Lower leg skin (tissue), 4 donors: ENCODE results near the gene THOC1. TPM values are rescaled to one million over a fixed set of nuclear protein-coding genes. Genes with fewer than 3 reads are reported as not detected.

Source experiments
- DNase-seq, 2 donors: peaks; one replicate each; pipeline ENCODE4 v3.0.0-alpha.2; 2019; ENCODE audit warnings: low spot score in 2 of 2
- H3K4me3 ChIP-seq: fragments of 200-600 bp; sonication (generic); 2 replicates; pipeline ENCODE4 v1.5.1; 2017; ENCODE audit warnings: mild to moderate bottlenecking, low read depth; ENCODE audit not compliant: poor library complexity, severe bottlenecking
- CTCF ChIP-seq, 3 donors: fragments of 450-650 bp; IDR thresholded peaks; one replicate each; pipeline ENCODE4 v1.5.1; 2016; ENCODE audit warnings: antibody characterized with exemption in 3 of 3, mild to moderate bottlenecking in 3 of 3, moderate library complexity in 2 of 3
- POLR2A ChIP-seq, 2 donors: fragments of 450-650 bp; IDR thresholded peaks; one replicate each; pipeline ENCODE4 v1.6.1; 2016 to 2017; ENCODE audit warnings: antibody characterized with exemption in 2 of 2, mild to moderate bottlenecking in 1 of 2, moderate library complexity in 1 of 2
- WGBS, 2 donors: methylation state at CpG; one replicate each; pipeline ENCODE4 v1.1.5; 2018; 5-methylcytosine and 5-hydroxymethylcytosine counted together
- intact Hi-C: fragments of 100-400 bp; cut with DNase I; formaldehyde crosslinking; loops from one replicate; pipeline ENCODE4 v1.15.0; 2023; ENCODE audit warnings: low total_unique reads
- total RNA-seq, 4 donors: library from RNA; depleted of rRNA; stranded (reverse); fragments of >200 nt; gene quantifications; one replicate each; pipeline ENCODE4 v1.1.0, GENCODE V29; 2016

The THOC1 gene
- total RNA-seq, 4 donors from 2014 or later = 28.8 to 61.6 (median 38.2) TPM

- no peak for DNase-seq
- TF ChIP-seq CTCF (IDR thresholded peaks at IDR 0.05) (no peak), POLR2A (IDR thresholded peaks at IDR 0.05) (no peak)
- intact Hi-C loops = no loop called here
- 90 to 91% methylated on average over 5 of the region's 5 CpGs for WGBS, 2 donors
- no peak overlapping the region for H3K4me3 ChIP-seq
Measured at GRCh38 chr18:217532-218336, 50.1 kb downstream of the THOC1 start.

- intact Hi-C loops = no loop called here
- no peak for DNase-seq
- H3K4me3 ChIP-seq = no peak overlapping the region
- WGBS, 2 donors = 78 to 80% methylated on average over 5 of the region's 5 CpGs
- no peak for TF ChIP-seq POLR2A (IDR thresholded peaks at IDR 0.05)
- TF ChIP-seq CTCF (IDR thresholded peaks at IDR 0.05) = no peak
Measured at GRCh38 chr18:215448-216010, 52.3 kb downstream of the THOC1 start.

- no peak for DNase-seq
- no peak for TF ChIP-seq POLR2A (IDR thresholded peaks at IDR 0.05)
- no peak for TF ChIP-seq CTCF (IDR thresholded peaks at IDR 0.05)
- intact Hi-C loops = no loop called here
- H3K4me3 ChIP-seq = no peak overlapping the region
- WGBS, 2 donors = 63 to 65% methylated on average over 3 of the region's 3 CpGs
Measured at GRCh38 chr18:213966-214365, 53.9 kb downstream of the THOC1 start.

DNA sequence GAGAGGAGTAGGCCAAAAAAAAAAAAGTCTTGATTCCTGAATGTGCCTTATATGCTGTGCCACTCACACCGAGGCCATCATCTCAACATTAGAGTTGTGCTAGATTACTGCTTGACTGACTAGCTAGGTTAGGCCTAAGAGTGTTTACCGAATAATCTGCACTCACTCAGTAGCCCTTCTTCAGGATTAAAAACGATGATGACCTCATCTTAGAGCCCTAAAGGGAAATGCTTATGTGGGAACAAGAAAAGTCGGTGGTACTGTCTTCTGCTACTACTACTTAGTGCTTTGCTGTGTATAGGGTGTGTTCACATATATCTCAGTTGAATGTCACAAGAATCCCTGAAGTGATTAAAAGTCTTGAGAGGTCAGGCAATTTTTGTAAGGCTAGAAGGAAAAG, 54.3 kb downstream of the THOC1 start:
- WGBS, 2 donors = 71 to 77% methylated on average over 4 of the region's 4 CpGs
- TF ChIP-seq POLR2A (IDR thresholded peaks at IDR 0.05) (no peak), CTCF (IDR thresholded peaks at IDR 0.05) (no peak)
- H3K4me3 ChIP-seq = no peak overlapping the region
- intact Hi-C loops = no loop called here
- no peak for DNase-seq

DNA sequence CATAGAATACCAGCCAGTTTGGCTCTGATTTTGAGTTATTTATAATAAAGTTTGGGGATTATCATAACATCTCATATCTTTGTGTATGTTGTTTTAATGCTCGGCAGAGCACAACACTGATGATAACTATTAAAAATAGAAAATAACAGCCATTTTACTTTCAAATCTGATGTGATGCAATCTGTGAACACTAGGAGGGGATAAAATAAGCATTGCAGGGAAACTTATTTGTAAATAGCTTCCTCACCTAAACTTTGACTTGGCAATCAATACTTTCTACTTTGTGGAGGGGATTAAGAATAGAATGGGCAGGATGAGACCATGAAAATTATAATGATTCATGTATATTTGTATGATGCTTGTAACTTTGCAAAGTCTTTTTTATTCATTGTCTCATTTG, 55.1 kb downstream of the THOC1 start:
- WGBS, 2 donors = 80 to 88% methylated on average over 1 of the region's 1 CpG
- no peak for TF ChIP-seq CTCF (IDR thresholded peaks at IDR 0.05)
- TF ChIP-seq POLR2A (IDR thresholded peaks at IDR 0.05) = no peak
- intact Hi-C loops = no loop called here

More for the DNA sequence above, 55.1 kb downstream of the THOC1 start:
- H3K4me3 ChIP-seq = no peak overlapping the region
- no peak for DNase-seq
